Measurements from ENCODE around the gene HHIP. TPM values are rescaled to one million over a fixed set of nuclear protein-coding genes. Genes with fewer than 3 reads are reported as not detected.

The HHIP gene
- polyA plus RNA-seq, 3 donors = 2.2 to 4.2 (median 2.4) TPM

- DNase-seq = no peak
Measured at GRCh38 chr4:144650311-144651005, 4.5 kb downstream of the HHIP start.

- DNase-seq = no peak
Measured at GRCh38 chr4:144653781-144654545, 8.0 kb downstream of the HHIP start.

- DNase-seq = no peak
Measured at GRCh38 chr4:144655491-144655890, 9.5 kb downstream of the HHIP start.

GRCh38 chr4:144656850-144657249 is 10.9 kb downstream of the HHIP start:
- no peak for DNase-seq

- no peak for DNase-seq
Measured at GRCh38 chr4:144658015-144658567, 12.1 kb downstream of the HHIP start.

- no peak for DNase-seq
Measured at GRCh38 chr4:144658903-144659302, 12.9 kb downstream of the HHIP start.

- no peak for DNase-seq
Measured at GRCh38 chr4:144659447-144659846, 13.5 kb downstream of the HHIP start.

- no peak for DNase-seq
Measured at GRCh38 chr4:144663834-144664475, 18.0 kb downstream of the HHIP start.

- no peak for DNase-seq
Measured at GRCh38 chr4:144666539-144667175, 20.7 kb downstream of the HHIP start.

GRCh38 chr4:144667500-144667899 is 21.5 kb downstream of the HHIP start:
- DNase-seq = no peak

- DNase-seq = no peak
Measured at GRCh38 chr4:144670776-144671175, 24.8 kb downstream of the HHIP start.

- DNase-seq = no peak
Measured at GRCh38 chr4:144674711-144675110, 28.8 kb downstream of the HHIP start.

- DNase-seq = no peak
Measured at GRCh38 chr4:144681806-144682205, 35.9 kb downstream of the HHIP start.

GRCh38 chr4:144683516-144683915 is 37.6 kb downstream of the HHIP start:
- no peak for DNase-seq

GRCh38 chr4:144685911-144686310 is 40.0 kb downstream of the HHIP start:
- no peak for DNase-seq

GRCh38 chr4:144686921-144687320 is 41.0 kb downstream of the HHIP start:
- no peak for DNase-seq

GRCh38 chr4:144687466-144687865 is 41.5 kb downstream of the HHIP start:
- DNase-seq = no peak

GRCh38 chr4:144688035-144688569 is 42.1 kb downstream of the HHIP start:
- no peak for DNase-seq

- DNase-seq = no peak
Measured at GRCh38 chr4:144689125-144689524, 43.2 kb downstream of the HHIP start.

GRCh38 chr4:144695721-144696120 is 49.8 kb downstream of the HHIP start:
- DNase-seq = no peak

- DNase-seq = no peak
Measured at GRCh38 chr4:144696376-144696775, 50.4 kb downstream of the HHIP start.

- DNase-seq = no peak
Measured at GRCh38 chr4:144699565-144699964, 53.6 kb downstream of the HHIP start.
